HG03460 (cell line): ENCODE data around the gene SERINC5.
"Not testable (repeated sequence)": the region's sequence is repeated elsewhere in the genome, so short reads cannot be mapped to it uniquely, and the experiment has no call there.

Experiments
- ATAC-seq: cut with Tn5 transposase; IDR thresholded peaks from one replicate; pipeline ENCODE4 v1.9.1; 2021; ENCODE audit not compliant: unreplicated experiment

Gene SERINC5

GRCh38 chr5:80111376-80111990, 144.4 kb downstream of the SERINC5 start:
- not testable (repeated sequence) for ATAC-seq

- ATAC-seq = no peak
These were observed 146.0 kb downstream of the SERINC5 start for GRCh38 chr5:80109646-80110478.

- ATAC-seq = no peak
These were observed 148.9 kb downstream of the SERINC5 start for GRCh38 chr5:80106916-80107315.

GRCh38 chr5:80105698-80106439, 150.0 kb downstream of the SERINC5 start:
- ATAC-seq = no peak

GRCh38 chr5:80103371-80103770, 152.5 kb downstream of the SERINC5 start:
- no peak for ATAC-seq

- ATAC-seq = no peak
These were observed 153.9 kb downstream of the SERINC5 start for GRCh38 chr5:80101993-80102392.

- no peak for ATAC-seq
These were observed 158.4 kb downstream of the SERINC5 start for GRCh38 chr5:80097451-80097850.

GRCh38 chr5:80094236-80094738, 161.6 kb downstream of the SERINC5 start:
- ATAC-seq = no peak

- no peak for ATAC-seq
These were observed 162.1 kb downstream of the SERINC5 start for GRCh38 chr5:80093796-80094195.

- no peak for ATAC-seq
These were observed 163.3 kb downstream of the SERINC5 start for GRCh38 chr5:80092486-80093107.

- ATAC-seq = not testable (repeated sequence)
These were observed 164.1 kb downstream of the SERINC5 start for GRCh38 chr5:80091792-80092192.

GRCh38 chr5:80090884-80091166, 165.0 kb downstream of the SERINC5 start:
- ATAC-seq = no peak

GRCh38 chr5:80083101-80083890, 172.6 kb downstream of the SERINC5 start:
- ATAC-seq = no peak

- no peak for ATAC-seq
These were observed 173.1 kb downstream of the SERINC5 start for GRCh38 chr5:80082731-80083100.

GRCh38 chr5:80082281-80082680, 173.6 kb downstream of the SERINC5 start:
- ATAC-seq = no peak

GRCh38 chr5:80078921-80079320, 176.9 kb downstream of the SERINC5 start:
- no peak for ATAC-seq

- ATAC-seq = no peak
These were observed 178.7 kb downstream of the SERINC5 start for GRCh38 chr5:80077051-80077714.

GRCh38 chr5:80076131-80077050, 179.5 kb downstream of the SERINC5 start:
- ATAC-seq = no peak
